GM19324 (cell line): ENCODE results near the gene NOXA1.
"Not testable (repeated sequence)": the region's sequence is repeated elsewhere in the genome, so short reads cannot be mapped to it uniquely, and the experiment has no call there.

Source experiments
- ATAC-seq: cut with Tn5 transposase; IDR thresholded peaks from one replicate; pipeline ENCODE4 v1.9.1; 2021; ENCODE audit warnings: mild to moderate bottlenecking, moderate library complexity; ENCODE audit not compliant: unreplicated experiment, low FRiP score

The NOXA1 gene

GRCh38 chr9:137422604-137423513 lies at the start of gene NOXA1, which contains the start of gene EXD3:
Gene NOXA1 (plus strand): TSS chr9:137423393. CDS start chr9:137423530, 137 bp downstream.
Gene EXD3 (minus strand): TSS chr9:137423162. CDS start chr9:137395357, 27,805 bp downstream.
- ATAC-seq = peak; percentile 83

- ATAC-seq = no peak
Measured at GRCh38 chr9:137373611-137373980, 49.6 kb upstream of the NOXA1 start.

- no peak for ATAC-seq
Measured at GRCh38 chr9:137374131-137374845, 48.9 kb upstream of the NOXA1 start.

GRCh38 chr9:137375321-137376058 lies 47.7 kb upstream of the NOXA1 start:
- ATAC-seq = no peak

GRCh38 chr9:137376386-137376785 lies 46.8 kb upstream of the NOXA1 start:
- ATAC-seq = no peak

- ATAC-seq = not testable (repeated sequence)
Measured at GRCh38 chr9:137378688-137379410, 44.3 kb upstream of the NOXA1 start.

GRCh38 chr9:137379761-137380161 lies 43.4 kb upstream of the NOXA1 start:
- no peak for ATAC-seq

GRCh38 chr9:137380171-137380570 lies 43.0 kb upstream of the NOXA1 start:
- ATAC-seq = no peak

- ATAC-seq = no peak
Measured at GRCh38 chr9:137380606-137381005, 42.6 kb upstream of the NOXA1 start.

- ATAC-seq = no peak
Measured at GRCh38 chr9:137381501-137382443, 41.4 kb upstream of the NOXA1 start.

- no peak for ATAC-seq
Measured at GRCh38 chr9:137382444-137383080, 40.6 kb upstream of the NOXA1 start.

- no peak for ATAC-seq
Measured at GRCh38 chr9:137383081-137383783, 40.0 kb upstream of the NOXA1 start.

GRCh38 chr9:137383784-137384756 lies 39.1 kb upstream of the NOXA1 start:
- no peak for ATAC-seq

GRCh38 chr9:137385061-137385655 lies 38.0 kb upstream of the NOXA1 start:
- no peak for ATAC-seq

GRCh38 chr9:137386507-137387113 lies 36.6 kb upstream of the NOXA1 start:
- not testable (repeated sequence) for ATAC-seq
